ENCODE measurements around the gene PSMD14. TPM values are rescaled to one million over a fixed set of nuclear protein-coding genes. Genes with fewer than 3 reads are reported as not detected.

The PSMD14 gene
- total and polyA plus RNA-seq, 2 donors (not counting 1 experiment from before 2014, with no cell fraction given) = 7.4 to 27.0 TPM

- Histone ChIP-seq H3K4me2 (replicated peaks; ENCODE audit: low read depth, low read length, poor library complexity, severe bottlenecking) (peak overlapping the region; percentile 71), H3K9me3 (ENCODE audit: control extremely low read depth in 1 of 3, control insufficient read depth in 2 of 3, insufficient read depth in 1 of 3, low read length in 2 of 3) (peaks cover 4 to 38% (median 10%) of the 10 kb centered on the region in 3 donors), H3K27me3 (replicated peaks in 1 of 4; ENCODE audit: control extremely low read depth in 1 of 4, control insufficient read depth in 3 of 4, insufficient read depth in 4 of 4, low read length in 3 of 4) (peaks cover 2 to 85% (median 74%) of the 10 kb centered on the region in 4 experiments), H3K4me1 (ENCODE audit: control insufficient read depth in 2 of 2, insufficient read depth in 2 of 2, low read length in 2 of 2) (peaks cover 25 to 56% of the 10 kb centered on the region in 2 donors), H3K9ac (ENCODE audit: low read length) (no peak overlapping the region), H3K79me2 (ENCODE audit: control insufficient read depth, insufficient read depth, low read length) (no peaks in the 10 kb centered on the region), H2AFZ (ENCODE audit: insufficient read depth, low read depth, low read length, poor library complexity, severe bottlenecking) (no peak overlapping the region), H3K27ac (ENCODE audit: low read length in 2 of 2) (no peak overlapping the region), H3K4me3 (ENCODE audit: control extremely low read depth in 1 of 5, extremely low read depth in 1 of 5, insufficient read depth in 1 of 5, low read depth in 2 of 5, low read length in 4 of 5) (no peak overlapping the region), H3K36me3 (replicated peaks in 1 of 2; ENCODE audit: control extremely low read depth in 1 of 2, control insufficient read depth in 1 of 2, extremely low read depth in 1 of 2, insufficient read depth in 2 of 2, low read length in 1 of 2) (no peaks in the 10 kb centered on the region), H4K20me1 (ENCODE audit: control insufficient read depth, insufficient read depth, low read length, poor library complexity, severe bottlenecking) (no peaks in the 10 kb centered on the region)
- DNase-seq (peak; percentile 29), ATAC-seq (ENCODE audit: low read depth) (no peak)
- ChIA-PET CTCF (interaction anchor here (0.9 kb wide), 1 partner anchor 9 kb away, joined by 3 read pairs; the partner anchor contains the start of gene TBR1), POLR2A (interaction anchor here (0.6 kb wide), 1 partner anchor 16 kb away, joined by 3 read pairs; no protein-coding TSS in a partner anchor)
- Mint-ChIP-seq H3K4me3 (peak overlapping the region; percentile 68), H3K27me3 (peaks cover 79% of the 10 kb centered on the region), H3K4me1 (peaks cover 27% of the 10 kb centered on the region), H3K9me3 (ENCODE audit: insufficient read depth) (peaks cover 4% of the 10 kb centered on the region), H3K27ac (no peak overlapping the region)
- no peak for TF ChIP-seq EZH2 (IDR thresholded peaks at IDR 0.05; ENCODE audit: borderline replicate concordance, insufficient read depth, low read depth, low read length, poor library complexity, severe bottlenecking)
- no peak for TF ChIP-seq CTCF (IDR thresholded peaks at IDR 0.05)
- WGBS (ENCODE audit: insufficient coverage) = 0% methylated on average over 1 of the region's 4 CpGs
- intact Hi-C loops (cut with micrococcal nuclease) = no loop called here
Measured at GRCh38 chr2:161424891-161425727, 116.9 kb downstream of the PSMD14 start.

All from B cell (primary cell).